IMR-90 (cell line): ENCODE results near the gene PKP3. TPM values are rescaled to one million over a fixed set of nuclear protein-coding genes. Genes with fewer than 3 reads are reported as not detected.

Source experiments
- ATAC-seq: fragments of 200-7000 bp; cut with Tn5 transposase; 2 replicates; pipeline ENCODE4 v1.9.1; 2020; ENCODE audit warnings: low read depth, mild to moderate bottlenecking, moderate library complexity
- BruUV-seq: library from RNA; stranded (reverse); fragments of 400-500 nt; replicated peaks from 2 replicates; lab custom pipeline; 2021; lab: Mats Ljungman, UMichigan
- CTCF ChIA-PET: fragments of 300-600 bp; formaldehyde crosslinking; extraction: SDS; loops from one replicate; lab custom pipeline; 2021; ENCODE audit warnings: antibody characterized with exemption; lab: Yijun Ruan, JAX
- POLR2A ChIA-PET: fragments of 300-600 bp; sonication (Branson Sonifier 250); formaldehyde crosslinking; loops from one replicate; lab custom pipeline; 2022; ENCODE audit warnings: antibody characterized with exemption; ENCODE audit not compliant: unreplicated experiment; lab: Charles Lee
- DNase-seq: peaks from one replicate; pipeline ENCODE4 v3.0.0; 2013
- H2AFZ ChIP-seq: replicated peaks from 2 replicates; pipeline ENCODE3; 2013; ENCODE audit warnings: low read length, mild to moderate bottlenecking; ENCODE audit not compliant: poor library complexity
- H2AK5ac ChIP-seq: 2 replicates; pipeline ENCODE4 v1.6.1; 2013; ENCODE audit warnings: low read depth, low read length, inconsistent platforms
- H2AK9ac ChIP-seq: replicated peaks from 2 replicates; pipeline ENCODE3; 2013; ENCODE audit warnings: mild to moderate bottlenecking, low read depth, low read length, moderate library complexity; ENCODE audit not compliant: poor library complexity
- H2BK120ac ChIP-seq: 2 replicates; pipeline ENCODE4 v1.6.1; 2013; ENCODE audit warnings: low read depth, low read length, inconsistent platforms
- H2BK15ac ChIP-seq: 3 replicates; pipeline ENCODE4 v1.6.1; 2013; ENCODE audit warnings: low read depth, low read length, inconsistent platforms
- H2BK20ac ChIP-seq: 2 replicates; pipeline ENCODE4 v1.6.1; 2013; ENCODE audit warnings: low read depth, mild to moderate bottlenecking, inconsistent platforms, low read length, moderate library complexity
- H2BK5ac ChIP-seq: 2 replicates; pipeline ENCODE4 v1.6.1; 2013; ENCODE audit warnings: mild to moderate bottlenecking, low read depth, low read length, inconsistent platforms; ENCODE audit not compliant: poor library complexity, severe bottlenecking
- H3K14ac ChIP-seq: replicated peaks from 2 replicates; pipeline ENCODE4 v1.6.1; 2013; ENCODE audit warnings: low read depth, low read length, inconsistent platforms
- H3K18ac ChIP-seq: 2 replicates; pipeline ENCODE4 v1.6.1; 2013; ENCODE audit warnings: low read depth, low read length, control low read depth
- H3K23ac ChIP-seq: 2 replicates; pipeline ENCODE4 v1.6.1; 2013; ENCODE audit warnings: low read depth, low read length, inconsistent platforms
- H3K27ac ChIP-seq: 2 replicates; pipeline ENCODE4 v1.5.1; 2013; ENCODE audit warnings: mild to moderate bottlenecking, control low read depth, low read length; ENCODE audit not compliant: insufficient read depth
- H3K27me3 ChIP-seq: 2 replicates; pipeline ENCODE4 v1.6.1; 2013; ENCODE audit warnings: low read length; ENCODE audit not compliant: control insufficient read depth, insufficient read depth
- H3K36me3 ChIP-seq: 2 replicates; pipeline ENCODE4 v1.6.1; 2013; ENCODE audit warnings: low read length, mixed read lengths; ENCODE audit not compliant: control insufficient read depth, insufficient read depth
- H3K4ac ChIP-seq: 2 replicates; pipeline ENCODE4 v1.6.1; 2013; ENCODE audit warnings: low read depth, low read length, inconsistent platforms
- H3K4me1 ChIP-seq: 2 replicates; pipeline ENCODE4 v1.6.1; 2013; ENCODE audit warnings: low read length, mixed read lengths; ENCODE audit not compliant: control insufficient read depth, insufficient read depth
- H3K4me2 ChIP-seq: 2 replicates; pipeline ENCODE4 v1.6.1; 2013; ENCODE audit warnings: low read depth, mild to moderate bottlenecking, control low read depth, low read length, moderate library complexity
- H3K4me3 ChIP-seq: 2 replicates; pipeline ENCODE4 v1.5.1; 2013; ENCODE audit warnings: low read depth, mild to moderate bottlenecking, control low read depth, low read length, moderate library complexity; ENCODE audit not compliant: insufficient read depth
- H3K56ac ChIP-seq: 2 replicates; pipeline ENCODE4 v1.6.1; 2013; ENCODE audit warnings: low read length, inconsistent platforms; ENCODE audit not compliant: insufficient read depth; ENCODE audit errors: extremely low read depth
- H3K79me1 ChIP-seq, 2 experiments: 2 replicates each; pipeline ENCODE4 v1.6.1; 2013; ENCODE audit warnings: low read length in 2 of 2, inconsistent platforms in 1 of 2, low read depth in 1 of 2
- H3K9ac ChIP-seq: 2 replicates; pipeline ENCODE4 v1.6.1; 2013; ENCODE audit warnings: low read depth, low read length, control low read depth
- H3K9me1 ChIP-seq: 2 replicates; pipeline ENCODE4 v1.6.1; 2013; ENCODE audit warnings: low read length, inconsistent platforms; ENCODE audit not compliant: insufficient read depth
- H3K9me3 ChIP-seq: 2 replicates; pipeline ENCODE4 v1.6.1; 2013; ENCODE audit warnings: low read length; ENCODE audit not compliant: control insufficient read depth, insufficient read depth
- H4K20me1 ChIP-seq: 2 replicates; pipeline ENCODE4 v1.6.1; 2013; ENCODE audit warnings: low read length, inconsistent platforms; ENCODE audit not compliant: insufficient read depth
- H4K5ac ChIP-seq: 2 replicates; pipeline ENCODE4 v1.6.1; 2013; ENCODE audit warnings: mild to moderate bottlenecking, low read depth, low read length, control low read depth
- H4K8ac ChIP-seq, 2 experiments: 2 replicates each; pipeline ENCODE4 v1.6.1; 2013; ENCODE audit warnings: low read depth in 2 of 2, low read length in 2 of 2, control low read depth in 1 of 2, inconsistent platforms in 1 of 2
- H4K91ac ChIP-seq: 2 replicates; pipeline ENCODE4 v1.6.1; 2013; ENCODE audit warnings: low read depth, low read length, inconsistent platforms; ENCODE audit not compliant: insufficient read depth
- CTCF ChIP-seq: conservative IDR thresholded peaks from 2 replicates; pipeline ENCODE4 v1.5.1; 2012; ENCODE audit warnings: mild to moderate bottlenecking, low read depth, low read length, improper control_type of control experiment
- MAZ ChIP-seq: IDR thresholded peaks from 2 replicates; pipeline ENCODE4 v1.6.1; 2012; ENCODE audit warnings: low read depth, mild to moderate bottlenecking, low read length, improper control_type of control experiment, moderate library complexity, borderline replicate concordance
- MXI1 ChIP-seq: IDR thresholded peaks from 2 replicates; pipeline ENCODE4 v1.6.1; 2012; ENCODE audit warnings: low read depth, mild to moderate bottlenecking, low read length, moderate library complexity, borderline replicate concordance
- RCOR1 ChIP-seq: IDR thresholded peaks from 2 replicates; pipeline ENCODE4 v1.6.1; 2012; ENCODE audit warnings: mild to moderate bottlenecking, low read length, improper control_type of control experiment; ENCODE audit not compliant: insufficient replicate concordance
- WGBS, 2 experiments: methylation state at CpG; one replicate each; pipeline versions ENCODE4 v1.1.5 to v1.1.7; 2013; ENCODE audit warnings: missing lambda C conversion rate in 2 of 2; ENCODE audit not compliant: insufficient read length in 1 of 2; ENCODE audit errors: extremely low coverage in 2 of 2; 5-methylcytosine and 5-hydroxymethylcytosine counted together
- dilution Hi-C: fragments of 300-500 bp; cut with HindIII; formaldehyde crosslinking; loops from one replicate; pipeline ENCODE4 v1.14.3; 2018; ENCODE audit warnings: low sequenced_read_pairs; ENCODE audit not compliant: unreplicated experiment
- in situ Hi-C: fragments of 300-500 bp; cut with MboI; formaldehyde crosslinking; loops from 3 replicates; pipeline ENCODE4 v1.14.3; 2019; ENCODE audit warnings: low sequenced_read_pairs, inconsistent platforms, mixed read lengths
- intact Hi-C: fragments of 100-400 bp; cut with micrococcal nuclease; formaldehyde crosslinking; loops from 2 replicates; pipeline ENCODE4 v1.10.0; 2022
- polyA plus RNA-seq, 3 experiments: library from polyadenylated mRNA; depleted of rRNA; stranded (reverse); fragments of >200 nt; gene quantifications; 2 replicates each; pipeline ENCODE4 v1.2.3, GENCODE V29; 2012; ENCODE audit warnings: low replicate concordance in 1 of 3
- total RNA-seq: library from RNA; depleted of rRNA; stranded (reverse); fragments of >200 nt; gene quantifications from 2 replicates; pipeline ENCODE4 v1.2.3, GENCODE V29; 2012

Gene PKP3
- total and polyA plus RNA-seq, 2 of the 4 experiments (the other 2 are of a cell fraction): 1.5 to 2.2 TPM

- ChIA-PET POLR2A (no interaction called here), CTCF (no interaction called here)
- intact Hi-C loops (no loop called here), in situ Hi-C loops (no loop called here), dilution Hi-C loops (no loop called here)
- no peak overlapping the region for H4K8ac ChIP-seq
- H3K4me2 ChIP-seq: no peak overlapping the region
- H3K27ac ChIP-seq: no peak overlapping the region
- H2BK15ac ChIP-seq: no peak overlapping the region
- no peak overlapping the region for H2AK9ac ChIP-seq
- H3K9me1 ChIP-seq: no peaks in the 10 kb centered on the region
- BruUV-seq: no TSS peak
- H3K4me1 ChIP-seq: no peaks in the 10 kb centered on the region
- no peak overlapping the region for H3K14ac ChIP-seq
- H4K20me1 ChIP-seq: no peaks in the 10 kb centered on the region
- DNase-seq (no peak), ATAC-seq (no peak)
- peaks cover 27% of the 10 kb centered on the region; the same call in 1 of the 2 replicates for H3K36me3 ChIP-seq
- no peak overlapping the region for H3K4me3 ChIP-seq
- TF ChIP-seq CTCF (no peak), MXI1 (no peak), MAZ (no peak), RCOR1 (no peak)
- H4K91ac ChIP-seq: no peak overlapping the region
- H3K56ac ChIP-seq: no peak overlapping the region
- H3K79me1 ChIP-seq: no peaks in the 10 kb centered on the region
- H2BK20ac ChIP-seq: no peak overlapping the region
- no peak overlapping the region for H2AFZ ChIP-seq
- no peak overlapping the region for H3K18ac ChIP-seq
- no peak overlapping the region for H2AK5ac ChIP-seq
- H2BK120ac ChIP-seq: no peak overlapping the region
- WGBS, 2 experiments: 79% methylated on average over 11 of the region's 35 CpGs; no CpG with 5 or more reads in 1 of the 2 experiments
- H2BK5ac ChIP-seq: no peak overlapping the region
- no peaks in the 10 kb centered on the region for H3K27me3 ChIP-seq
- H3K23ac ChIP-seq: no peak overlapping the region
- no peak overlapping the region for H4K5ac ChIP-seq
- H3K9me3 ChIP-seq: peaks cover 6% of the 10 kb centered on the region; the same call in 1 of the 2 replicates
- H3K9ac ChIP-seq: no peak overlapping the region
- H3K4ac ChIP-seq: no peak overlapping the region
These were observed 12.4 kb upstream of the PKP3 start for GRCh38 chr11:381501-382072.
